Activated T-cell treated with anti-CD3 and anti-CD28 coated beads, Interleukin-2, amount 50 U/mL, for 1 hour (primary cell): Measurements from ENCODE around the gene MTERF4.

Experiments used
- DNase-seq: peaks from one replicate; pipeline ENCODE4 v3.0.0-alpha.2; 2020

MTERF4 gene

DNA sequence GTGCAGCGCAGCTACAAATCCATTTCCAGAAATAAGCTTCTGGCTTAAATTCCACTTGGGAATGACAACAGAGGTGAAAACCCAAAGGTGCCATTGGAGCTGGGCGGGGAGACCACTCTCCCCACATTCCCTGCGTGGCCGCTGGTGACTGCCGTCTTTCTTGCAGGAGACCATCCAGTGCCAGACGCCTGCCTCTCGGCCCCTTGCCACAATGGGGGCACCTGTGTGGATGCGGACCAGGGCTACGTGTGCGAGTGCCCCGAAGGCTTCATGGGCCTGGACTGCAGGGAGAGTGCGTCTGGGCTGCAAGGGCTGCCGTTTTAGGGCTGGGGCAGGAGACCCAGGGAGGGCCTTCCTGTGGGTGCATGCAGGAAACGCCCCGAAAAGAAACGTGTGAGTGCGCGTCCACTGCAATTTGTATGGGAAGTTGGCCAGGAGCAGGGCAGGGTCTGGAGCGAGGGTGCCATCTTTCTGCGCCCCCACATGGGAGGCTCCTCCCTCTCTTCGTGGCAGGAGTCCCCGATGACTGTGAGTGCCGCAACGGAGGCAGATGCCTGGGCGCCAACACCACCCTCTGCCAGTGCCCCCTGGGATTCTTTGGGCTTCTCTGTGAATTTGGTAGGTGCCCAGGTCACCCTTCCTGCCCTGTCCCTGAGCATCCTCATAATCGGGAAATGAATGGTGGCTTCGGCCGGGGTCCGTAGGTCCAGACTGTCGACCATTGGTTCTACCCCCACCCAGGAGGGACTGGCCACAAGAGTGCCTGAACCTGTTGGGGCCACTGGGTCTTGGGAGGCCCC is 53.7 kb downstream of the MTERF4 start:
- DNase-seq = no peak

DNA sequence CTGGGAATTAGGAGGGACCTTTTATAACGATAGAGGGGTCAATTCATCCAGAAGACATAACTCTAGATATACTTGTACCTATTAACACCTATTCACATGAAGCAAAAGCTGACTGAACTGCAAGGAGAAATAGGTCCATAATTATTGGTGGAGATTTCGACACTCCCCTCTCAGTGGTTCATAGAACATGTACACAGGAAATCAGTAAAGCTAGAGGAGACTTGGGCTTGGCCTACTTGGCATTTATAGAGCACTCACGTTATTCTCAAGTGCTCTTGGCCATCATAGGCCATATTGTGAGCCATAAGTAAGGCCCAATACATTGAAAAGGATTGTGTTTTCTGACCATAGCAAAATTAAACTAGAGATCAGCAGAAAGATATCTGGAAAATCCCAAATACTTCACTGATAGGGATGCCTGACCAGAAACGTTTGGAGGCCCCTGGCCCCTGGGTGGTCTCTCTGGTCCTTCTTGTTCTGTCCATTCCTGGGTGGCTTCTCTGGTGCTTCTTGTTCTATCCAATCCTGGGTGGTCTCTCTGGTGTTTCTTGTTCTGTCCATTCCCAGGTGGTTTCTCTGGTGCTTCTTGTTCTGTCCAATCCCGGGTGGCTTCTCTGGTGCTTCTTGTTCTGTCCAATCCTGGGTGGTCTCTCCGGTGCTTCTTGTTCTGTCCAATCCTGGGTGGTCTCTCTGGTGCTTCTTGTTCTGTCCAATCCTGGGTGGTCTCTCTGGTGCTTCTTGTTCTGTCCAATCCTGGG is 54.7 kb downstream of the MTERF4 start:
- no peak for DNase-seq
